Neural cell (in vitro differentiated cells): ENCODE data around the gene NRP2. TPM values are rescaled to one million over a fixed set of nuclear protein-coding genes. Genes with fewer than 3 reads are reported as not detected.

ENCODE experiments used
- H2AFZ ChIP-seq: fragments of 200-600, 300-800 bp; sonication (generic), shearing (Covaris generic); 2 replicates; pipeline ENCODE4 v1.6.0; 2014; ENCODE audit warnings: low read depth, mild to moderate bottlenecking, antibody characterized with exemption, low read length, moderate library complexity
- H3F3A ChIP-seq: fragments of 200-600 bp; shearing (Covaris generic); 2 replicates; pipeline ENCODE4 v1.6.1; 2016; ENCODE audit warnings: mild to moderate bottlenecking, moderate library complexity, mixed read lengths, antibody characterized with exemption, low read length; ENCODE audit not compliant: insufficient read depth, poor library complexity, severe bottlenecking
- H3K27ac ChIP-seq: fragments of 200-600, 300-800 bp; sonication (generic), shearing (Covaris generic); 2 replicates; pipeline ENCODE4 v1.5.1; 2014; ENCODE audit warnings: mild to moderate bottlenecking, low read length, moderate library complexity
- H3K27me3 ChIP-seq: fragments of 300-800, 200-600 bp; sonication (generic), shearing (Covaris generic); 2 replicates; pipeline ENCODE4 v1.6.0; 2014; ENCODE audit warnings: mild to moderate bottlenecking, low read depth, low read length, moderate library complexity; ENCODE audit not compliant: insufficient read depth
- H3K36me3 ChIP-seq: fragments of 300-800, 200-600 bp; sonication (generic), shearing (Covaris generic); 2 replicates; pipeline ENCODE4 v1.5.1; 2014; ENCODE audit warnings: mild to moderate bottlenecking, antibody characterized with exemption, low read length, moderate library complexity; ENCODE audit not compliant: insufficient read depth
- H3K4me2 ChIP-seq: fragments of 300-800, 200-600 bp; sonication (generic), shearing (Covaris generic); 2 replicates; pipeline ENCODE4 v1.6.0; 2014; ENCODE audit warnings: mild to moderate bottlenecking, low read length
- H3K4me3 ChIP-seq: fragments of 300-800, 200-600 bp; sonication (generic), shearing (Covaris generic); 2 replicates; pipeline ENCODE4 v1.5.1; 2014; ENCODE audit warnings: mild to moderate bottlenecking, low read length, moderate library complexity
- H3K79me2 ChIP-seq: fragments of 200-600 bp; shearing (Covaris generic); replicated peaks from 2 replicates; pipeline ENCODE4 v1.6.0; 2014; ENCODE audit warnings: mild to moderate bottlenecking, low read length, moderate library complexity; ENCODE audit not compliant: insufficient read depth
- H3K9ac ChIP-seq: fragments of 300-800, 200-600 bp; sonication (generic), shearing (Covaris generic); 2 replicates; pipeline ENCODE4 v1.6.1; 2016; ENCODE audit warnings: mild to moderate bottlenecking, low read length, mixed read lengths
- H3K9me2 ChIP-seq: fragments of 200-600 bp; shearing (Covaris generic); 2 replicates; pipeline ENCODE4 v1.6.1; 2016; ENCODE audit warnings: mild to moderate bottlenecking, low read length, mixed read lengths; ENCODE audit not compliant: insufficient read depth
- H3K9me3 ChIP-seq: fragments of 200-600, 300-800 bp; sonication (generic), shearing (Covaris generic); 2 replicates; pipeline ENCODE4 v1.6.1; 2016; ENCODE audit warnings: mild to moderate bottlenecking, mixed run types, low read length, moderate library complexity, mixed read lengths
- H4K20me1 ChIP-seq: fragments of 200-600 bp; shearing (Covaris generic); 2 replicates; pipeline ENCODE4 v1.6.1; 2016; ENCODE audit warnings: mild to moderate bottlenecking, mixed run types; ENCODE audit not compliant: insufficient read depth
- EP300 ChIP-seq: fragments of 450-650 bp; conservative IDR thresholded peaks from 2 replicates; pipeline ENCODE4 v1.6.1; 2014; ENCODE audit warnings: antibody characterized with exemption, mild to moderate bottlenecking, moderate library complexity; ENCODE audit not compliant: poor library complexity, severe bottlenecking
- EZH2 ChIP-seq: fragments of 200-600, 300-800 bp; shearing (Covaris generic), sonication (generic); IDR thresholded peaks from 2 replicates; pipeline ENCODE4 v1.6.1; 2014; ENCODE audit warnings: antibody characterized with exemption, low read length, borderline replicate concordance, mild to moderate bottlenecking; ENCODE audit not compliant: insufficient read depth, poor library complexity, severe bottlenecking
- MXI1 ChIP-seq: fragments of 450-650 bp; conservative IDR thresholded peaks from 2 replicates; pipeline ENCODE4 v1.6.1; 2014; ENCODE audit warnings: antibody characterized with exemption, mild to moderate bottlenecking; ENCODE audit not compliant: poor library complexity, severe bottlenecking
- POLR2AphosphoS5 ChIP-seq: IDR thresholded peaks from 2 replicates; pipeline ENCODE4 v1.6.1; 2012
- RAD21 ChIP-seq: fragments of 450-650 bp; conservative IDR thresholded peaks from 2 replicates; pipeline ENCODE4 v1.6.1; 2014; ENCODE audit warnings: antibody characterized with exemption, mild to moderate bottlenecking, moderate library complexity
- SMC3 ChIP-seq: fragments of 450-650 bp; conservative IDR thresholded peaks from 2 replicates; pipeline ENCODE4 v1.6.1; 2014; ENCODE audit warnings: antibody characterized with exemption, mild to moderate bottlenecking, moderate library complexity; ENCODE audit not compliant: poor library complexity
- TAF1 ChIP-seq: IDR thresholded peaks from 2 replicates; pipeline ENCODE4 v1.6.1; 2012; ENCODE audit warnings: low read depth
- polyA plus RNA-seq: library from polyadenylated mRNA; depleted of rRNA; stranded (reverse); fragments of >200 nt; gene quantifications from 2 replicates; pipeline ENCODE4 v1.2.3, GENCODE V29; 2014
- TF ChIP-seq, protein P1 (sequence below): fragments of 450-650 bp; IDR thresholded peaks from 2 replicates; pipeline ENCODE4 v1.5.1; 2014; ENCODE audit warnings: antibody characterized with exemption, mild to moderate bottlenecking, moderate library complexity; ENCODE audit not compliant: poor library complexity, severe bottlenecking
- TF ChIP-seq, protein P2 (sequence below): IDR thresholded peaks from 2 replicates; pipeline ENCODE4 v1.6.1; 2012; ENCODE audit warnings: borderline replicate concordance

NRP2 gene
- polyA plus RNA-seq, 1 donor from 2014 or later: 30.2 TPM

DNA sequence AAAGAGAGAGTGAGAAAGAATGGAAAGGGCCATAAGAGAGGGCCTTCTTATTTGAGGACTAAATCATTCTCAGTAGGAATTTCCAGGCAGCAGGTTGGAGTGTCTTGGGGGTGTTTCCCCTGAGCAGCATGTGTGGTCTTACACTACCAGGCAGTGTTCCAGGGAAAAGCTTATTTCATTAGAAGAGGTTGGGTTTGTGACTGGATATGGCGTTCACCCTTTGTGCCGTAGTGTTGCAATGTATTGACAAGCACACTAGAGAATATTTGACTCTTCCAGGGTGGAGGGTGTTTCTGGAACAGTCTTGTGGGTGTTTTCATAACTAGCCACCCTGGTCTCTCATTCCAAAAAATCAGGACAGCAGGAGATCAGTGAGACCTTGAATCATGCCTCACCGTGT is 105.5 kb downstream of the NRP2 start:
- no peak overlapping the region for H3K27ac ChIP-seq
- no peaks in the 10 kb centered on the region for H3K27me3 ChIP-seq
- no peaks in the 10 kb centered on the region for H3K36me3 ChIP-seq
- no peak overlapping the region for H3K4me2 ChIP-seq
- H3K9me2 ChIP-seq: no peaks in the 10 kb centered on the region
- no peak overlapping the region for H3K9ac ChIP-seq
- TF ChIP-seq, protein P1, sequence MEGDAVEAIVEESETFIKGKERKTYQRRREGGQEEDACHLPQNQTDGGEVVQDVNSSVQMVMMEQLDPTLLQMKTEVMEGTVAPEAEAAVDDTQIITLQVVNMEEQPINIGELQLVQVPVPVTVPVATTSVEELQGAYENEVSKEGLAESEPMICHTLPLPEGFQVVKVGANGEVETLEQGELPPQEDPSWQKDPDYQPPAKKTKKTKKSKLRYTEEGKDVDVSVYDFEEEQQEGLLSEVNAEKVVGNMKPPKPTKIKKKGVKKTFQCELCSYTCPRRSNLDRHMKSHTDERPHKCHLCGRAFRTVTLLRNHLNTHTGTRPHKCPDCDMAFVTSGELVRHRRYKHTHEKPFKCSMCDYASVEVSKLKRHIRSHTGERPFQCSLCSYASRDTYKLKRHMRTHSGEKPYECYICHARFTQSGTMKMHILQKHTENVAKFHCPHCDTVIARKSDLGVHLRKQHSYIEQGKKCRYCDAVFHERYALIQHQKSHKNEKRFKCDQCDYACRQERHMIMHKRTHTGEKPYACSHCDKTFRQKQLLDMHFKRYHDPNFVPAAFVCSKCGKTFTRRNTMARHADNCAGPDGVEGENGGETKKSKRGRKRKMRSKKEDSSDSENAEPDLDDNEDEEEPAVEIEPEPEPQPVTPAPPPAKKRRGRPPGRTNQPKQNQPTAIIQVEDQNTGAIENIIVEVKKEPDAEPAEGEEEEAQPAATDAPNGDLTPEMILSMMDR: no peak
- TF ChIP-seq EP300 (no peak), TAF1 (no peak), POLR2AphosphoS5 (no peak), SMC3 (no peak), MXI1 (no peak), RAD21 (no peak), EZH2 (no peak)
- TF ChIP-seq, protein P2, sequence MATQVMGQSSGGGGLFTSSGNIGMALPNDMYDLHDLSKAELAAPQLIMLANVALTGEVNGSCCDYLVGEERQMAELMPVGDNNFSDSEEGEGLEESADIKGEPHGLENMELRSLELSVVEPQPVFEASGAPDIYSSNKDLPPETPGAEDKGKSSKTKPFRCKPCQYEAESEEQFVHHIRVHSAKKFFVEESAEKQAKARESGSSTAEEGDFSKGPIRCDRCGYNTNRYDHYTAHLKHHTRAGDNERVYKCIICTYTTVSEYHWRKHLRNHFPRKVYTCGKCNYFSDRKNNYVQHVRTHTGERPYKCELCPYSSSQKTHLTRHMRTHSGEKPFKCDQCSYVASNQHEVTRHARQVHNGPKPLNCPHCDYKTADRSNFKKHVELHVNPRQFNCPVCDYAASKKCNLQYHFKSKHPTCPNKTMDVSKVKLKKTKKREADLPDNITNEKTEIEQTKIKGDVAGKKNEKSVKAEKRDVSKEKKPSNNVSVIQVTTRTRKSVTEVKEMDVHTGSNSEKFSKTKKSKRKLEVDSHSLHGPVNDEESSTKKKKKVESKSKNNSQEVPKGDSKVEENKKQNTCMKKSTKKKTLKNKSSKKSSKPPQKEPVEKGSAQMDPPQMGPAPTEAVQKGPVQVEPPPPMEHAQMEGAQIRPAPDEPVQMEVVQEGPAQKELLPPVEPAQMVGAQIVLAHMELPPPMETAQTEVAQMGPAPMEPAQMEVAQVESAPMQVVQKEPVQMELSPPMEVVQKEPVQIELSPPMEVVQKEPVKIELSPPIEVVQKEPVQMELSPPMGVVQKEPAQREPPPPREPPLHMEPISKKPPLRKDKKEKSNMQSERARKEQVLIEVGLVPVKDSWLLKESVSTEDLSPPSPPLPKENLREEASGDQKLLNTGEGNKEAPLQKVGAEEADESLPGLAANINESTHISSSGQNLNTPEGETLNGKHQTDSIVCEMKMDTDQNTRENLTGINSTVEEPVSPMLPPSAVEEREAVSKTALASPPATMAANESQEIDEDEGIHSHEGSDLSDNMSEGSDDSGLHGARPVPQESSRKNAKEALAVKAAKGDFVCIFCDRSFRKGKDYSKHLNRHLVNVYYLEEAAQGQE: no peak
- no peaks in the 10 kb centered on the region for H3K79me2 ChIP-seq
- H2AFZ ChIP-seq: no peak overlapping the region
- H3K4me3 ChIP-seq: no peak overlapping the region
- no peaks in the 10 kb centered on the region for H3F3A ChIP-seq
- no peaks in the 10 kb centered on the region for H4K20me1 ChIP-seq
- H3K9me3 ChIP-seq: no peaks in the 10 kb centered on the region

DNA sequence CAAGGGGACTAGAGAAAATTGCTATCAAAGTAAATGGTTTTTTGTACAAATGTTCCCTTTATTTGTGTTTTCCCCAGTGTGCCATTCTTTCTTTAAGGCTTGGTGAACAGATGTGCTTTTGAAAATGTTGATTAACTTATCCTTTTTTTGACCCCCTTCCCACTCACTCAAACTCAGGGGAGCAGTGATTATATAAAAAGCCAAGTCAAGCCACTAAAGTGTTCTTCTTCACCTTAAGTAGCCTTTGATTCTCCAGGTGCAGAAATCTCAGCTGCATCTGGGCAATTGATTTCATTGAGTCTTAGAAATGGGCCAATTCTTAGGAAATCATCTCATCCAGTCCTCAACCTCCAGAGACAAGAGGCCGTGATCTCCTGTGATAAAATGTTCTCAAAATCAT is 107.6 kb downstream of the NRP2 start:
- H3K27ac ChIP-seq: no peak overlapping the region
- no peaks in the 10 kb centered on the region for H3K9me2 ChIP-seq
- no peaks in the 10 kb centered on the region for H3K9me3 ChIP-seq
- H3F3A ChIP-seq: no peaks in the 10 kb centered on the region
- H3K79me2 ChIP-seq: no peaks in the 10 kb centered on the region
- no peaks in the 10 kb centered on the region for H4K20me1 ChIP-seq
- H3K9ac ChIP-seq: no peak overlapping the region
- no peaks in the 10 kb centered on the region for H3K36me3 ChIP-seq
- H3K4me3 ChIP-seq: no peak overlapping the region
- TF ChIP-seq POLR2AphosphoS5 (no peak), MXI1 (no peak), SMC3 (no peak), RAD21 (no peak), EZH2 (no peak), TAF1 (no peak), EP300 (no peak)
- TF ChIP-seq, protein P2: no peak
- TF ChIP-seq, protein P1: no peak
- no peak overlapping the region for H2AFZ ChIP-seq
- no peak overlapping the region for H3K4me2 ChIP-seq
- H3K27me3 ChIP-seq: no peaks in the 10 kb centered on the region
